GM23248 (cell line): ENCODE results near the gene NR5A2. TPM values are rescaled to one million over a fixed set of nuclear protein-coding genes. Genes with fewer than 3 reads are reported as not detected.

ENCODE experiments used
- DNase-seq: peaks from one replicate; pipeline ENCODE4 v3.0.0-alpha.2; 2015
- H2AFZ ChIP-seq: fragments of 200-600 bp; sonication (generic); 2 replicates; pipeline ENCODE4 v1.6.1; 2016; ENCODE audit warnings: antibody characterized with exemption
- H3F3A ChIP-seq: fragments of 200-600 bp; sonication (generic); 2 replicates; pipeline ENCODE4 v1.6.1; 2016; ENCODE audit warnings: mild to moderate bottlenecking, antibody characterized with exemption, mixed run types; ENCODE audit not compliant: insufficient read depth
- H3K27ac ChIP-seq: fragments of 200-600 bp; sonication (generic); 2 replicates; pipeline ENCODE4 v1.5.1; 2016; ENCODE audit warnings: mild to moderate bottlenecking
- H3K27me3 ChIP-seq: fragments of 200-600 bp; sonication (generic); replicated peaks from 2 replicates; pipeline ENCODE4 v1.6.1; 2016; ENCODE audit warnings: mild to moderate bottlenecking; ENCODE audit not compliant: insufficient read depth
- H3K36me3 ChIP-seq: fragments of 200-600 bp; sonication (generic); 2 replicates; pipeline ENCODE4 v1.6.1; 2016; ENCODE audit warnings: low read depth, mild to moderate bottlenecking
- H3K4me1 ChIP-seq: fragments of 200-600 bp; sonication (generic); 2 replicates; pipeline ENCODE4 v1.6.1; 2016; ENCODE audit warnings: mild to moderate bottlenecking; ENCODE audit not compliant: insufficient read depth
- H3K4me2 ChIP-seq: fragments of 200-600 bp; sonication (generic); one replicate; pipeline ENCODE4 v1.6.1; 2016; ENCODE audit warnings: mild to moderate bottlenecking; ENCODE audit not compliant: unreplicated experiment
- H3K4me3 ChIP-seq: fragments of 200-600 bp; sonication (generic); 2 replicates; pipeline ENCODE4 v1.5.1; 2016; ENCODE audit warnings: mild to moderate bottlenecking
- H3K79me2 ChIP-seq: fragments of 200-600 bp; sonication (generic); 2 replicates; pipeline ENCODE4 v1.6.1; 2016; ENCODE audit warnings: mild to moderate bottlenecking; ENCODE audit not compliant: insufficient read depth
- H3K9ac ChIP-seq: fragments of 200-600 bp; sonication (generic); 2 replicates; pipeline ENCODE4 v1.6.1; 2016; ENCODE audit warnings: mild to moderate bottlenecking
- H3K9me2 ChIP-seq: fragments of 200-600 bp; sonication (generic); 2 replicates; pipeline ENCODE4 v1.6.1; 2016; ENCODE audit warnings: mixed run types, mild to moderate bottlenecking, moderate library complexity; ENCODE audit not compliant: insufficient read depth
- H3K9me3 ChIP-seq: fragments of 200-600 bp; sonication (generic); one replicate; pipeline ENCODE4 v1.6.1; 2017; ENCODE audit warnings: low read depth
- H4K20me1 ChIP-seq: fragments of 200-600 bp; sonication (generic); 2 replicates; pipeline ENCODE4 v1.6.0; 2016; ENCODE audit not compliant: insufficient read depth
- EZH2 ChIP-seq: fragments of 200-600 bp; sonication (generic); IDR thresholded peaks from 2 replicates; pipeline ENCODE4 v1.6.1; 2018; ENCODE audit warnings: antibody characterized with exemption, mild to moderate bottlenecking; ENCODE audit not compliant: insufficient read depth, poor library complexity, severe bottlenecking
- EZH2phosphoT487 ChIP-seq: fragments of 200-600 bp; sonication (generic); IDR thresholded peaks from 2 replicates; pipeline ENCODE4 v1.6.1; 2018; ENCODE audit warnings: antibody characterized with exemption, moderate library complexity, mild to moderate bottlenecking, low read depth; ENCODE audit not compliant: insufficient read depth
- WGBS, 2 experiments: methylation state at CpG; one replicate each; pipeline ENCODE4 v1.1.6; 2015 to 2017; ENCODE audit warnings: low lambda C conversion rate in 2 of 2, low coverage in 1 of 2; ENCODE audit errors: missing lambda C conversion rate in 2 of 2; 5-methylcytosine and 5-hydroxymethylcytosine counted together
- in situ Hi-C: fragments of 300-500 bp; cut with MboI; formaldehyde crosslinking; loops from 2 replicates; pipeline ENCODE4 v1.15.0; 2020
- polyA plus RNA-seq: library from polyadenylated mRNA; unstranded; fragments of >200 nt; fragmentation: Nextera tagmentation; extraction: Ambion mirVana; gene quantifications from 2 replicates; pipeline ENCODE4 v1.2.1, GENCODE V29; 2016
- total RNA-seq: library from RNA; depleted of rRNA; stranded (reverse); fragments of >200 nt; shearing (Covaris generic); gene quantifications from 2 replicates; pipeline ENCODE4 v1.2.3, GENCODE V29; 2014; rRNA removed

Gene NR5A2
- total RNA-seq (0.13 and 0.65 TPM in 2 replicates), polyA plus RNA-seq (0.06 TPM in 1 of 2 replicates, not detected in the other)

- peak within 1 kb of the TSS; percentile 71 for H3K4me2 ChIP-seq
- WGBS, 2 experiments: 55 to 70% methylated on average over 1 of the region's 1 CpG
- DNase-seq: no peak
These were observed at the start of gene NR5A2 for GRCh38 chr1:200027264-200027823. Gene NR5A2 (plus strand): TSS chr1:200027710. CDS start chr1:200027848, 138 bp downstream.

GRCh38 chr1:199978408-199978940 lies 49.0 kb upstream of the NR5A2 start:
- DNase-seq: peak; percentile 6
- WGBS, 2 experiments: 14 to 19% methylated on average over 7 of the region's 7 CpGs
- in situ Hi-C loops: no loop called here

More at GRCh38 chr1:200027264-200027823, at the start of gene NR5A2:
- H4K20me1 ChIP-seq: no peaks in the 10 kb centered on the region
- H3K27ac ChIP-seq: no peak within 1 kb of the TSS
- peak within 1 kb of the TSS; percentile 65 for H3K4me3 ChIP-seq
- no peaks in the 10 kb centered on the region for H3K79me2 ChIP-seq
- H3K36me3 ChIP-seq: no peaks in the 10 kb centered on the region
- in situ Hi-C loops: no loop called here
- H3K9me2 ChIP-seq: no peaks in the 10 kb centered on the region
- H3K4me1 ChIP-seq: no peaks in the 10 kb centered on the region
- H2AFZ ChIP-seq: no peak within 1 kb of the TSS; the same call in 1 of the 2 replicates
- H3K27me3 ChIP-seq: peaks cover 49% of the 10 kb centered on the region
- no peaks in the 10 kb centered on the region for H3K9me3 ChIP-seq
- no peak within 1 kb of the TSS for H3K9ac ChIP-seq
- peaks cover 9% of the 10 kb centered on the region; the same call in 1 of the 2 replicates for H3F3A ChIP-seq
- no peak for TF ChIP-seq EZH2
- no peak for TF ChIP-seq EZH2phosphoT487

GRCh38 chr1:199979071-199979470 lies 48.4 kb upstream of the NR5A2 start:
- H3K4me2 ChIP-seq: no peak overlapping the region
- no peak for TF ChIP-seq EZH2
- no peak for TF ChIP-seq EZH2phosphoT487
- no peak for DNase-seq
- H3K79me2 ChIP-seq: no peaks in the 10 kb centered on the region
- in situ Hi-C loops: no loop called here
- H3K27ac ChIP-seq: no peak overlapping the region
- no peaks in the 10 kb centered on the region for H3F3A ChIP-seq
- no peak overlapping the region for H3K9ac ChIP-seq
- no peak overlapping the region for H3K4me3 ChIP-seq
- H3K27me3 ChIP-seq: peaks cover 3% of the 10 kb centered on the region; the same call in 1 of the 2 replicates
- H3K9me2 ChIP-seq: no peaks in the 10 kb centered on the region
- no peaks in the 10 kb centered on the region for H3K9me3 ChIP-seq
- no peaks in the 10 kb centered on the region for H3K4me1 ChIP-seq
- no peak overlapping the region for H2AFZ ChIP-seq
- WGBS, 2 experiments: 31 to 50% methylated on average over 1 of the region's 1 CpG
- H3K36me3 ChIP-seq: no peaks in the 10 kb centered on the region
- H4K20me1 ChIP-seq: no peaks in the 10 kb centered on the region

More at GRCh38 chr1:199978408-199978940, 49.0 kb upstream of the NR5A2 start:
- H3K9me3 ChIP-seq: no peaks in the 10 kb centered on the region
- TF ChIP-seq EZH2phosphoT487 (no peak), EZH2 (no peak)
- H3K4me3 ChIP-seq: no peak overlapping the region
- no peak overlapping the region for H3K27ac ChIP-seq
- no peaks in the 10 kb centered on the region for H3F3A ChIP-seq
- H3K9ac ChIP-seq: no peak overlapping the region
- peaks cover 3% of the 10 kb centered on the region; the same call in 1 of the 2 replicates for H3K27me3 ChIP-seq
- H3K4me1 ChIP-seq: no peaks in the 10 kb centered on the region
- no peaks in the 10 kb centered on the region for H3K9me2 ChIP-seq
- H3K36me3 ChIP-seq: no peaks in the 10 kb centered on the region
- H3K79me2 ChIP-seq: no peaks in the 10 kb centered on the region
- H4K20me1 ChIP-seq: no peaks in the 10 kb centered on the region
- H2AFZ ChIP-seq: peak overlapping the region; percentile 11; the same call in 1 of the 2 replicates
- no peak overlapping the region for H3K4me2 ChIP-seq

GRCh38 chr1:199981584-199981983 lies 45.9 kb upstream of the NR5A2 start:
- Histone ChIP-seq H3K79me2 (no peaks in the 10 kb centered on the region), H2AFZ (no peak overlapping the region), H3K4me1 (no peaks in the 10 kb centered on the region), H3K4me2 (no peak overlapping the region), H3F3A (no peaks in the 10 kb centered on the region), H4K20me1 (no peaks in the 10 kb centered on the region), H3K27me3 (0 out of 2 replicates have a peak, but pooled peaks cover 3% of the 10 kb centered on the region), H3K27ac (no peak overlapping the region), H3K9ac (no peak overlapping the region), H3K4me3 (no peak overlapping the region), H3K9me3 (no peaks in the 10 kb centered on the region), H3K36me3 (no peaks in the 10 kb centered on the region), H3K9me2 (no peaks in the 10 kb centered on the region)
- TF ChIP-seq EZH2phosphoT487 (no peak), EZH2 (no peak)
- in situ Hi-C loops: no loop called here
- 48 to 50% methylated on average over 1 of the region's 1 CpG for WGBS, 2 experiments
- DNase-seq: no peak
